SK-N-SH (cell line): ENCODE results near the gene PLAA. TPM values are rescaled to one million over a fixed set of nuclear protein-coding genes. Genes with fewer than 3 reads are reported as not detected.

Experiments
- CTCF ChIA-PET: fragments of 300-600, 350-600 bp; formaldehyde crosslinking; extraction: SDS; loops from one replicate; lab custom pipeline; 2021; lab: Yijun Ruan, JAX
- POLR2A ChIA-PET: fragments of 350-600 bp; sonication (Branson Sonifier 250); formaldehyde crosslinking; extraction: SDS; loops from one replicate; lab custom pipeline; 2020; ENCODE audit warnings: antibody characterized with exemption, inconsistent platforms; lab: Yijun Ruan, JAX
- DNase-seq: peaks from one replicate; pipeline ENCODE4 v3.0.0; 2012
- H2AFZ ChIP-seq: fragments of 200-600 bp; sonication (generic); 2 replicates; pipeline ENCODE4 v1.8.1; 2016; ENCODE audit warnings: antibody characterized with exemption, mild to moderate bottlenecking, low read depth
- H3F3A ChIP-seq: fragments of 200-600 bp; sonication (generic); replicated peaks from 2 replicates; pipeline ENCODE3; 2016; ENCODE audit warnings: antibody characterized with exemption, mild to moderate bottlenecking; ENCODE audit not compliant: insufficient read depth
- H3K27ac ChIP-seq, 2 experiments: fragments of 200-500 bp in 1 of 2; fragments of 200-600 bp in 1 of 2; sonication (Bioruptor generic) in 1 of 2; sonication (generic), shearing (Covaris generic) in 1 of 2; 2 replicates each; pipeline versions ENCODE4 v1.5.1 to v1.6.1; 2014 to 2016; ENCODE audit warnings: low read depth in 2 of 2, inconsistent platforms in 1 of 2, low read length in 1 of 2, mild to moderate bottlenecking in 1 of 2, mixed read lengths in 1 of 2
- H3K27me3 ChIP-seq: fragments of 200-600 bp; sonication (generic), shearing (Covaris generic); 2 replicates; pipeline ENCODE4 v1.6.1; 2016; ENCODE audit warnings: mixed run types; ENCODE audit not compliant: insufficient read depth
- H3K36me3 ChIP-seq, 2 experiments: fragments of 200-500 bp in 1 of 2; fragments of 200-600 bp in 1 of 2; sonication (Bioruptor generic) in 1 of 2; sonication (generic) in 1 of 2; replicated peaks in 1 of 2; 2 replicates each; pipeline versions ENCODE3 to v1.5.1; 2014 to 2016; ENCODE audit warnings: low read length in 1 of 2, mild to moderate bottlenecking in 1 of 2; ENCODE audit not compliant: insufficient read depth in 2 of 2, control insufficient read depth in 1 of 2
- H3K4me1 ChIP-seq, 2 experiments: fragments of 200-500 bp in 1 of 2; fragments of 200-600 bp in 1 of 2; sonication (Bioruptor generic) in 1 of 2; sonication (generic), shearing (Covaris generic) in 1 of 2; 2 replicates each; pipeline versions ENCODE4 v1.5.1 to v1.6.1; 2014 to 2016; ENCODE audit warnings: low read depth in 1 of 2, low read length in 1 of 2, mixed run types in 1 of 2; ENCODE audit not compliant: insufficient read depth in 2 of 2, control insufficient read depth in 1 of 2
- H3K4me2 ChIP-seq: fragments of 200-600 bp; sonication (generic), shearing (Covaris generic); 2 replicates; pipeline ENCODE4 v1.6.1; 2017; ENCODE audit warnings: mixed run types
- H3K4me3 ChIP-seq, 2 experiments: fragments of 200-500 bp in 1 of 2; fragments of 200-600 bp in 1 of 2; sonication (Bioruptor generic) in 1 of 2; sonication (generic), shearing (Covaris generic) in 1 of 2; 2 replicates each; pipeline versions ENCODE4 v1.5.1 to v1.8.1; 2014 to 2016; ENCODE audit warnings: low read depth in 2 of 2, inconsistent platforms in 1 of 2, low read length in 1 of 2, mild to moderate bottlenecking in 1 of 2, mixed read lengths in 1 of 2, moderate library complexity in 1 of 2
- H3K79me2 ChIP-seq: fragments of 200-600 bp; sonication (generic); 2 replicates; pipeline ENCODE4 v1.8.1; 2017; ENCODE audit warnings: mild to moderate bottlenecking; ENCODE audit not compliant: insufficient read depth
- H3K9ac ChIP-seq: fragments of 200-600 bp; sonication (generic); 2 replicates; pipeline ENCODE4 v1.6.1; 2017; ENCODE audit warnings: mixed run types
- H3K9me2 ChIP-seq: fragments of 200-600 bp; sonication (generic); 2 replicates; pipeline ENCODE4 v1.6.1; 2017; ENCODE audit warnings: mixed run types
- H3K9me3 ChIP-seq: fragments of 200-600 bp; sonication (generic); 2 replicates; pipeline ENCODE4 v1.6.1; 2017; ENCODE audit warnings: mixed run types, mild to moderate bottlenecking, moderate library complexity
- H4K20me1 ChIP-seq: fragments of 200-600 bp; sonication (generic); 2 replicates; pipeline ENCODE4 v1.6.1; 2017; ENCODE audit warnings: mild to moderate bottlenecking, mixed run types; ENCODE audit not compliant: insufficient read depth
- CHD2 ChIP-seq: fragments of 150-350 bp; IDR thresholded peaks from 2 replicates; pipeline ENCODE4 v1.6.1; 2018; ENCODE audit warnings: low read length; ENCODE audit not compliant: partially characterized antibody
- FOSL2 ChIP-seq: IDR thresholded peaks from 2 replicates; pipeline ENCODE4 v1.4.0; 2012; ENCODE audit warnings: low read depth, mild to moderate bottlenecking, moderate library complexity, borderline replicate concordance
- FOXJ3 ChIP-seq: sonication (generic); formaldehyde crosslinking; IDR thresholded peaks from 2 replicates; pipeline ENCODE4 v1.5.1; 2020; ENCODE audit warnings: mild to moderate bottlenecking, missing genetic modification reagents
- FOXM1 ChIP-seq: IDR thresholded peaks from 2 replicates; pipeline ENCODE4 v1.4.0; 2012; ENCODE audit warnings: low read depth, mild to moderate bottlenecking
- JUND ChIP-seq: IDR thresholded peaks from 2 replicates; pipeline ENCODE4 v1.4.0; 2012
- MXI1 ChIP-seq: IDR thresholded peaks from 2 replicates; pipeline ENCODE4 v1.6.1; 2012; ENCODE audit warnings: mild to moderate bottlenecking, low read depth, low read length, improper control_type of control experiment
- NRF1 ChIP-seq: IDR thresholded peaks from 2 replicates; pipeline ENCODE4 v1.6.1; 2012; ENCODE audit warnings: low read depth, mild to moderate bottlenecking, low read length
- SIN3A ChIP-seq: IDR thresholded peaks from 2 replicates; pipeline ENCODE4 v1.6.1; 2012; ENCODE audit warnings: low read depth, mild to moderate bottlenecking, low read length, moderate library complexity, borderline replicate concordance
- TAF1 ChIP-seq: IDR thresholded peaks from 2 replicates; pipeline ENCODE4 v1.6.1; 2012; ENCODE audit warnings: low read depth, mild to moderate bottlenecking, low read length, moderate library complexity, borderline replicate concordance
- TCF12 ChIP-seq: IDR thresholded peaks from 2 replicates; pipeline ENCODE4 v1.4.0; 2012
- WGBS: methylation state at CpG from one replicate; pipeline ENCODE4 v1.1.6; 2017; ENCODE audit warnings: low lambda C conversion rate; 5-methylcytosine and 5-hydroxymethylcytosine counted together
- polyA plus RNA-seq, 3 experiments: library from polyadenylated mRNA; depleted of rRNA; stranded (reverse); fragments of >200 nt; gene quantifications; 2 replicates each; pipeline ENCODE4 v1.2.3, GENCODE V29; 2012
- TF ChIP-seq, protein P1 (sequence below): fragments of 150-350 bp; IDR thresholded peaks from 2 replicates; pipeline ENCODE4 v1.6.1; 2017; ENCODE audit warnings: antibody characterized with exemption, low read length, low read depth, borderline replicate concordance
- TF ChIP-seq, protein P2 (sequence below): IDR thresholded peaks from 2 replicates; pipeline ENCODE4 v1.6.1; 2012; ENCODE audit warnings: mild to moderate bottlenecking, low read depth, low read length, moderate library complexity

The PLAA gene
- polyA plus RNA-seq, 1 of the 3 experiments (the other 2 are of a cell fraction): 14.0 TPM

DNA sequence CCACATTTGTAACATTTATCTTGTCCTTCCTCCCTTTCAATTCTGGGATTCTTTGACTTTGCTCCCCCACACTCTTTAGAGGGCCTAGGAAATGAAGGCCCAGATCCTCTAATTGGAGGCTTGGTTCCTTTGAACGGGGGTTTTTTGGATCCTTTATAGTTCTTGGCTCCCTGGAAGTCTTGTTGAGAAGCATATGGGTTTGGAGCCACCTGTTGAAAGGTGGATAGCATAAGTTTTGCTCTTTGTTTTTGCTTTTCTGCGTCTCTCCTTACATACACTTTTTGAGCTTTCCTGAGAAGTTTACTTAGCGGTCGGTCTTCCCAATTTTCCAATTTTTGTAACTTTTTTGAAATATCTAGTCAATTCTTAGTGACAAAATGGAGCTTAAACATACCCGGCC is 26.9 kb upstream of the PLAA start (continued):
- TF ChIP-seq, protein P1, sequence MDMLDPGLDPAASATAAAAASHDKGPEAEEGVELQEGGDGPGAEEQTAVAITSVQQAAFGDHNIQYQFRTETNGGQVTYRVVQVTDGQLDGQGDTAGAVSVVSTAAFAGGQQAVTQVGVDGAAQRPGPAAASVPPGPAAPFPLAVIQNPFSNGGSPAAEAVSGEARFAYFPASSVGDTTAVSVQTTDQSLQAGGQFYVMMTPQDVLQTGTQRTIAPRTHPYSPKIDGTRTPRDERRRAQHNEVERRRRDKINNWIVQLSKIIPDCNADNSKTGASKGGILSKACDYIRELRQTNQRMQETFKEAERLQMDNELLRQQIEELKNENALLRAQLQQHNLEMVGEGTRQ: no peak
- TF ChIP-seq TCF12 (no peak), CHD2 (no peak), FOXJ3 (CRISPR knock-in tag) (no peak)

DNA sequence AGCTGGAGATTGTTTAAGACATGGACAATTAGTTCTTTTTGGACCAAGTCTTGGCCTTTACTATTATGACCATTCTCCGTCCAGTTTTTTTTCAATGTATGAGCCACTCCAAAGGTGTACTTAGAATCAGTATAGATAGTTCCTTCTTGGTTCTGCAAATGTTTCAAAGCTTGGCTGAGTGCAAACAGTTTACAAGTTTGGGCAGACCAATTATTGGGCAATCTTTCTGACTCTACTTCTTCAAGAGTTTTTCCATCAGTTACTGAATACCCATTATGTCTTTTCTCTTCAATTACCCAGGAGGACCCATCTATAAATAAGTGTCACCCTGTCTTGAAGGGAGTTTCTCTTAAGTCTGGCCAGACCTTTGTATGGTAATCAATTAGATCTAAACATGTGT is 24.7 kb upstream of the PLAA start:
- no peaks in the 10 kb centered on the region for H4K20me1 ChIP-seq
- H3K36me3 ChIP-seq: peaks cover 4 to 6% of the 10 kb centered on the region in 2 experiments
- 100% methylated on average over 1 of the region's 1 CpG for WGBS
- H3K9ac ChIP-seq: no peak overlapping the region
- H3K27ac ChIP-seq: no peak overlapping the region
- no peak for DNase-seq
- no peak overlapping the region for H3K4me3 ChIP-seq
- H3K79me2 ChIP-seq: peaks cover 41% of the 10 kb centered on the region
- TF ChIP-seq JUND (no peak), SIN3A (no peak), FOSL2 (no peak), NRF1 (no peak), FOXM1 (no peak), TAF1 (no peak), MXI1 (no peak)
- TF ChIP-seq, protein P2, sequence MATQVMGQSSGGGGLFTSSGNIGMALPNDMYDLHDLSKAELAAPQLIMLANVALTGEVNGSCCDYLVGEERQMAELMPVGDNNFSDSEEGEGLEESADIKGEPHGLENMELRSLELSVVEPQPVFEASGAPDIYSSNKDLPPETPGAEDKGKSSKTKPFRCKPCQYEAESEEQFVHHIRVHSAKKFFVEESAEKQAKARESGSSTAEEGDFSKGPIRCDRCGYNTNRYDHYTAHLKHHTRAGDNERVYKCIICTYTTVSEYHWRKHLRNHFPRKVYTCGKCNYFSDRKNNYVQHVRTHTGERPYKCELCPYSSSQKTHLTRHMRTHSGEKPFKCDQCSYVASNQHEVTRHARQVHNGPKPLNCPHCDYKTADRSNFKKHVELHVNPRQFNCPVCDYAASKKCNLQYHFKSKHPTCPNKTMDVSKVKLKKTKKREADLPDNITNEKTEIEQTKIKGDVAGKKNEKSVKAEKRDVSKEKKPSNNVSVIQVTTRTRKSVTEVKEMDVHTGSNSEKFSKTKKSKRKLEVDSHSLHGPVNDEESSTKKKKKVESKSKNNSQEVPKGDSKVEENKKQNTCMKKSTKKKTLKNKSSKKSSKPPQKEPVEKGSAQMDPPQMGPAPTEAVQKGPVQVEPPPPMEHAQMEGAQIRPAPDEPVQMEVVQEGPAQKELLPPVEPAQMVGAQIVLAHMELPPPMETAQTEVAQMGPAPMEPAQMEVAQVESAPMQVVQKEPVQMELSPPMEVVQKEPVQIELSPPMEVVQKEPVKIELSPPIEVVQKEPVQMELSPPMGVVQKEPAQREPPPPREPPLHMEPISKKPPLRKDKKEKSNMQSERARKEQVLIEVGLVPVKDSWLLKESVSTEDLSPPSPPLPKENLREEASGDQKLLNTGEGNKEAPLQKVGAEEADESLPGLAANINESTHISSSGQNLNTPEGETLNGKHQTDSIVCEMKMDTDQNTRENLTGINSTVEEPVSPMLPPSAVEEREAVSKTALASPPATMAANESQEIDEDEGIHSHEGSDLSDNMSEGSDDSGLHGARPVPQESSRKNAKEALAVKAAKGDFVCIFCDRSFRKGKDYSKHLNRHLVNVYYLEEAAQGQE: no peak
- TF ChIP-seq, all 33 proteins: peak for 0
- POLR2A ChIA-PET: no interaction called here
- H3K9me2 ChIP-seq: no peaks in the 10 kb centered on the region
- H3K4me2 ChIP-seq: no peak overlapping the region
- H2AFZ ChIP-seq: no peak overlapping the region
- H3K9me3 ChIP-seq: peaks cover 6% of the 10 kb centered on the region; the same call in 1 of the 2 replicates
- no peaks in the 10 kb centered on the region for H3F3A ChIP-seq
- H3K4me1 ChIP-seq: no peaks in the 10 kb centered on the region
- H3K27me3 ChIP-seq: no peaks in the 10 kb centered on the region
- CTCF ChIA-PET: interaction anchor here (0.6 kb wide), 1 partner anchor 213 kb away, joined by 3 read pairs; no protein-coding TSS in a partner anchor
